ENCODE results near the gene ADAMTS2. TPM values are rescaled to one million over a fixed set of nuclear protein-coding genes. Genes with fewer than 3 reads are reported as not detected.

Gene ADAMTS2
- total and polyA plus RNA-seq, 2 of the 8 experiments (the other 6 are each of a cell fraction or from before 2014, with no cell fraction given) = 6.6 to 7.3 TPM

DNA sequence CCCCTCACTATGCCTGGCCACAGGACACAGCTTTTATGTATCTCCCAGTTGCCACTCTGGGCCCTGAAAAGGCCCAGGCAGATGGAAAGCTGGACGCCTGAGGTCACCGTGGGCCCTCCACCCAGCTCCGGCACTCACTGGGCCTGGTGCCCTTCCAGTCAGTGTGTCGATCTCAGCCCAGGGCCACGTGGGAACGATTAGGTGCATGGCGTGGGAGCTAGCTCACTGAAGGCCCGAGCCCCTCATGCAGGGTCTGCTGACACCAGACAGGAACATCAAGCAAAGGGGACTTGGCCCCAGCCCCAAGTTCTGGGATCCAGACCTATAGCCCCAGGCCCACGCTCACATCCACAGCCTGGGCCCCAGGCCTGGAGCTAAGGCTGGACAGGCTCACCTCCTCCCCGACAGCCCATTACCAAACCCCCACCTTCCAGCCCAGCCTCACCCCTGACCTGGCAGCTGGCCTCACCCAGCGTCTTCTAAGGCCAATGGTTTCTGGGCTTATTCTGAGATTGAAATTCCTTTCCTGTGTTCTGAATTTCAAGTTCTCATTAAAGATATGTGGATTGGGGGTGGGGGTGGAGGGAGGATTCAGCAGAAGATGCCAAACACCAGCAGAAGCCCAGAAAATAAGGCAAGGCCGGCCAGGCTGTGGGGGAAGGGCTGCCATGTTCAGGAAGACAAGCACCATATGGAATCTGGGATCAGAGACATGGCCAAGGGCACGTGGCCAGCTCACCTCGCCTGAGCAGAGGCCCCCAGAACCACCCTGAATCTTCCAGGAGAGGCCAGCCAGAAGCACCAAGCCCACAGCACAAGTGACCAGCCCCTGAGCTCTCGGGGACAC lies 74.5 kb downstream of the ADAMTS2 start:
- Histone ChIP-seq H2BK15ac (ENCODE audit: low read length) (no peak overlapping the region), H3K79me1 (ENCODE audit: low read depth, low read length) (no peaks in the 10 kb centered on the region), H3K9ac (replicated peaks in 1 of 4; ENCODE audit: extremely low read depth in 1 of 4, low read depth in 3 of 4, low read length in 3 of 4) (no peak overlapping the region), H3K4me1 (replicated peaks in 1 of 4; ENCODE audit: control insufficient read depth in 3 of 4, insufficient read depth in 4 of 4, low read length in 3 of 4) (peaks cover 0 to 10% (median 3%) of the 10 kb centered on the region in 4 experiments; a peak in 5 of 7 replicates), H3K79me2 (ENCODE audit: control insufficient read depth in 1 of 2, insufficient read depth in 2 of 2, low read length in 2 of 2) (no peaks in the 10 kb centered on the region), H2AFZ (ENCODE audit: low read length) (no peak overlapping the region), H3K4me3 (ENCODE audit: extremely low read depth in 1 of 4, insufficient read depth in 2 of 4, low read depth in 3 of 4, low read length in 4 of 4) (no peak overlapping the region), H2AK5ac (ENCODE audit: low read depth, low read length) (no peak overlapping the region), H3K27me3 (replicated peaks in 1 of 4; ENCODE audit: control insufficient read depth in 3 of 4, extremely low read depth in 1 of 4, insufficient read depth in 3 of 4, low read length in 3 of 4) (no peaks in the 10 kb centered on the region), H4K5ac (ENCODE audit: insufficient read length, low read depth, low read length) (no peak overlapping the region), H2BK5ac (ENCODE audit: low read depth, low read length) (no peak overlapping the region), H3K23ac (ENCODE audit: insufficient read length) (no peak overlapping the region), H3K4ac (replicated peaks; ENCODE audit: insufficient read length, low read depth, low read length) (no peak overlapping the region), H3K27ac (ENCODE audit: low read depth, low read length) (no peak overlapping the region; the same call in 1 of the 2 replicates), H3K18ac (ENCODE audit: extremely low read depth, low read length) (no peak overlapping the region), H3K56ac (replicated peaks; ENCODE audit: insufficient read length, low read depth, low read length) (no peak overlapping the region), H2BK12ac (ENCODE audit: low read depth, low read length) (no peak overlapping the region), H4K20me1 (replicated peaks in 1 of 2; ENCODE audit: control insufficient read depth in 1 of 2, insufficient read depth in 2 of 2, low read length in 2 of 2) (peaks cover 0 to 1% of the 10 kb centered on the region in 2 experiments), H4K91ac (replicated peaks; ENCODE audit: insufficient read length, low read length) (no peak overlapping the region), H3K36me3 (ENCODE audit: control insufficient read depth in 2 of 4, insufficient read depth in 4 of 4, low read length in 3 of 4) (no peaks in the 10 kb centered on the region), H3K14ac (ENCODE audit: insufficient read length) (no peak overlapping the region), H3K4me2 (ENCODE audit: insufficient read depth in 1 of 2, low read depth in 2 of 2, low read length in 2 of 2) (no peak overlapping the region), H2BK120ac (replicated peaks; ENCODE audit: low read depth, low read length) (no peak overlapping the region), H4K8ac (ENCODE audit: extremely low read depth, insufficient read depth, low read length) (no peak overlapping the region), H2BK20ac (ENCODE audit: low read length) (no peak overlapping the region), H3K23me2 (ENCODE audit: low read depth, low read length) (no peaks in the 10 kb centered on the region), H3K9me3 (ENCODE audit: insufficient read depth in 2 of 2, low read depth in 1 of 2, low read length in 1 of 2) (no peaks in the 10 kb centered on the region; a peak in 1 of 4 replicates)
- DNase-seq (ENCODE audit: low read depth in 1 of 2, low spot score in 2 of 2) (no peak), FAIRE-seq (no peak)
- POLR2A ChIA-PET (ENCODE audit: partially characterized antibody) = interaction anchor here (1.0 kb wide), 1 partner anchor 27 kb away, joined by 3 read pairs; no protein-coding TSS in a partner anchor
- 96% methylated on average over 15 of the region's 15 CpGs; no CpG with 5 or more reads in 1 of the 2 experiments for WGBS, 2 experiments (ENCODE audit: extremely low coverage in 1 of 2, insufficient coverage in 1 of 2, insufficient read length in 1 of 2, insufficient replicate concordance in 2 of 2, low coverage in 1 of 2, low lambda C conversion rate in 2 of 2, missing lambda C conversion rate in 1 of 2)
- CTCF ChIA-PET (ENCODE audit: partially characterized antibody) = interaction anchor here (0.6 to 3.4 kb wide), 4 partner anchors 9 to 103 kb away, joined by 3 to 15 read pairs (median 8); no protein-coding TSS in a partner anchor
- TF ChIP-seq JUN (IDR thresholded peaks at IDR 0.05; ENCODE audit: low read depth, low read length) (no peak), ASH2L (IDR thresholded peaks at IDR 0.05; ENCODE audit: low read length) (no peak), TCF12 (IDR thresholded peaks at IDR 0.05; ENCODE audit: low read depth, low read length) (no peak), EZH2 (IDR thresholded peaks at IDR 0.05; ENCODE audit: low read depth, low read length, severe bottlenecking) (no peak), TAF1 (IDR thresholded peaks at IDR 0.05; ENCODE audit: low read depth, low read length) (no peak), FOSL1 (IDR thresholded peaks at IDR 0.05; ENCODE audit: insufficient read depth, low read depth, low read length) (no peak), TAF7 (optimal IDR thresholded peaks at IDR 0.05; ENCODE audit: borderline replicate concordance, low read depth, low read length) (no peak), KDM1A (IDR thresholded peaks at IDR 0.05; ENCODE audit: borderline replicate concordance, low read length) (no peak), CBX8 (IDR thresholded peaks at IDR 0.05; ENCODE audit: borderline replicate concordance, low read depth, low read length) (no peak), ATF3 (IDR thresholded peaks at IDR 0.05; ENCODE audit: insufficient read depth, low read depth, low read length) (no peak), RAD21 (IDR thresholded peaks at IDR 0.05 in 1 of 2, conservative IDR thresholded peaks at IDR 0.05 in 1 of 2; ENCODE audit: low read depth in 2 of 2, low read length in 2 of 2) (no peak)
